Erythroblast (primary cell): ENCODE measurements around the gene TMEM178A.

ENCODE experiments used
- DNase-seq, 2 experiments: peaks; one replicate each; lab custom pipeline; 2025; lab: John Stamatoyannopoulos, UW
- GATA1 ChIP-seq: IDR thresholded peaks from 2 replicates; pipeline ENCODE4 v1.6.1; 2011; ENCODE audit warnings: low read depth, mild to moderate bottlenecking, control low read depth, low read length, moderate library complexity
- POLR2A ChIP-seq: IDR thresholded peaks from 2 replicates; pipeline ENCODE4 v1.6.1; 2011; ENCODE audit warnings: mild to moderate bottlenecking, low read length

TMEM178A gene

DNA sequence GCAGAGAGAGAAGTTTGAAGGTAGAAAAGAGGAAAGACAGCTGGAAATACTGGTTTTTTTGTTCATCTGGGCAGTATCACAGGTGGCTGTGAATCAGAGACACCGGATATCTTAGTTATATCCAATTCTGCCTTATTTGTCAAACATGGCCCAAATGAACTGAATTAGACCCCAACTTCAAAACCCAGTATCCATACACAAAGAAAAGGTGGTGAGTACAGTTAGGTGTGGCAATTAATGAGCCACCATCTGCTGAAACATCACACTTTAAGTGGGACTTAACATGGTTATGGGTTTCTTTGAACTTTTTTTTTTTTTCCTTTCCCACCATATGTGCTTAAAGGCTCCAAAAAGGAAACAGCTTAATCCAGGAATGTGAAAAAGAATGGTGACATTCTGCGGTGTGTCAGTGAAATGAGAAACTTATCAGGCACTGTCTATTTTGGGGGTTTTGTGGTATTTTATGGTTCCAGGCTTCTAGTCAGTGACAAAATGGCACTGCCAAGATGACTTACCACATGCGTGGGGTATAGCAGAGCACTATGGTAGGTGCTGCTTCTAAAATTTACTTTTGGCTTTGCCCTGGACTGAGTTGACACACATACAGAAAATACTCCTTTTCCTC lies 5.0 kb upstream of the TMEM178A start:
- TF ChIP-seq GATA1 (no peak), POLR2A (no peak)
- no peak for DNase-seq

- no peak for TF ChIP-seq GATA1
- no peak for TF ChIP-seq POLR2A
- DNase-seq = no peak
Measured at GRCh38 chr2:39661826-39662225, 3.9 kb upstream of the TMEM178A start.

DNA sequence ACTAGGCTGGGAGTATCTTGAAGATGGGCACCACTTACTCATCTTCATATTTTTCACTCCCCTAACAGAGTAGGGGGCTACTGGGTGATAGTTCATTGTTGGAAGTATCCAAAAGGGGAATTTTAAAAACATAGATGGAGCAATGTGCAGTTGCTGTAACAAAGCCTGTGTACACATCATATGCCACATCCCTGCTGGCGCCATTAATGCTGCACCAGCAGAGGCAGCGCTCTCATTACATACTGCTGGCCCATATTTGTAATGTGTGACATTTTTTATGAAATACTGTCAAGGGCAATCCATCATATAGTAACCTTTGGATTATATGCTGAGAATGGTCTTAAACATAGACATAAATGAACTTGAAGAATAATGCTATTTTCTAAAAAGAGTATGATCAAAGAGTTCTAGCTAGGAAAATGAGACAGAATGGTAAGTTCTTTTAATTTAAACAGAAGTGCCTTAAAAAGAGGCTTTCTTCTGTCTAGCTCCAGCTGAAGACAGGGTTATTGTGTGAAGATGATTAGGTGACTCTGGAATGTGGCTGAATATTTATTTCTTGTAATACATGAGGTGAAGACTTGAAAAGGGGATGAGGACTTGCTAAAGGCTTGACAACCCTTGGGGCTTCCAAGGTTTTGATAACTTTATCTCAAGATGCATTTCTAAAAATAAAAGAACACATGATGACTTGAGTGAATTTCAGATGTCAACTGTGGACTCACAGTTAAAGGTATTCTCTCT lies 2.4 kb upstream of the TMEM178A start:
- DNase-seq = no peak
- TF ChIP-seq POLR2A = no peak
- TF ChIP-seq GATA1 = no peak

DNA sequence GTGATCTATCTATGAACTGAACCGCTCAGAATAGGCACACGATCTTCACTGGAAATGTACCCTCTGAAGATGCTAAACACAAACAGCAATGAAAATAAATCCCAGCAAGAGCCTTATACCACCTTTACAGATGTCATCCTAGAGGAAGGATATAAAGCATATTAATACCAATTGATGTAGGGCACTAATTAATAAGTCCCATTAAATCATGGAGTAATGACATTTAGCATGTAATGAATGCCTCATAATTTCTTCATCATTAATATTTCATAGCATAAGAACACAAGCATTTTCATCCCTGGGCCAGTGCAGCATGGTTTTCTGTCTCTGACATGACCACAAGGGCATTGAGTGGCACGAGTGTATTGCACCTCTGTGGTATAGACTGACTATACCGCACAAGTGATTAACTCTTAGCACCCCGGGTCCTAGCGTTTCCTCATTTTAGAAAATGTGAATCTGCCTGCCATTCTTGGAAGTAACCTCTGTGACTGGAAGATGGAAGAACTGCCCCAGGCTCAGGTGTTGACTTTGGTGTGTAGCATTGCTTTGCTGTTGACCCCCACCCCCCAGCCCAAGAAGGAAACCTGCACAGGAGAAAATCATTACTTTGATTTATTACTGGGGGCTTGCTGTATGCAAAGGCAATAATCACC lies 1.4 kb upstream of the TMEM178A start:
- TF ChIP-seq POLR2A = no peak
- no peak for TF ChIP-seq GATA1

GRCh38 chr2:39664888-39665591 lies 677 bp upstream of the TMEM178A start:
- DNase-seq = no peak
- TF ChIP-seq GATA1 (no peak), POLR2A (no peak)

More for the DNA sequence above, 1.4 kb upstream of the TMEM178A start:
- no peak for DNase-seq

DNA sequence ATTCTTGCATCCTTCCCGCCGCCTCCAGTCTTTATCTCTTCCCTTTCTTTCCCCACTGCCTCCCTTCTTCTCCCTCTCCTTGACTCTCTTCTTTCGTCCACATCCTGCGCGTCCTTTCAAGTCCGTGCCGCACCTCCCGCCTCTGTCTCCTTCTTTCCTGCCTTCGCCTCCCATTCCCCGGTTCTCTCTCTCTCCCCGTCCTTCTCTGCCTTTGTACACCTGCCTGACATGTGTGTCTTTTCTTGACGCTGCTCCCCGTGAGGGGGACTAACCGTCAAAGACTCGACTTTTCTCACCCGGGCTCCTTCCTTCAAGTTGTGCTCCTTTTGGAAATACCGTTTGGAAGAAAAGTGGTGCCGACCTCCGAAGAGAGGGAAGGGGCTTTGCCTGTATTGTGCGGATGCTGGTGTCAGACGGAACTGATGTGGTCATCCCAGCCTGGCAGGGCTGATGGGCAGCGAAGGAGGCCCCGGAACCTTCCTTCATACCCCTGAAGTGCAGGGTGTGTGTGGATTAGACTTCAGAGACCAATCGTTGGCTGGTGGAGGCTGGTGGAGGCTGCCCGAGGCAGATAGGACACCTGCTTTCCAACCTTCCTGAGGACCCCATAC lies 879 bp downstream of the TMEM178A start:
- no peak for TF ChIP-seq GATA1
- TF ChIP-seq POLR2A = no peak
- no peak for DNase-seq

DNA sequence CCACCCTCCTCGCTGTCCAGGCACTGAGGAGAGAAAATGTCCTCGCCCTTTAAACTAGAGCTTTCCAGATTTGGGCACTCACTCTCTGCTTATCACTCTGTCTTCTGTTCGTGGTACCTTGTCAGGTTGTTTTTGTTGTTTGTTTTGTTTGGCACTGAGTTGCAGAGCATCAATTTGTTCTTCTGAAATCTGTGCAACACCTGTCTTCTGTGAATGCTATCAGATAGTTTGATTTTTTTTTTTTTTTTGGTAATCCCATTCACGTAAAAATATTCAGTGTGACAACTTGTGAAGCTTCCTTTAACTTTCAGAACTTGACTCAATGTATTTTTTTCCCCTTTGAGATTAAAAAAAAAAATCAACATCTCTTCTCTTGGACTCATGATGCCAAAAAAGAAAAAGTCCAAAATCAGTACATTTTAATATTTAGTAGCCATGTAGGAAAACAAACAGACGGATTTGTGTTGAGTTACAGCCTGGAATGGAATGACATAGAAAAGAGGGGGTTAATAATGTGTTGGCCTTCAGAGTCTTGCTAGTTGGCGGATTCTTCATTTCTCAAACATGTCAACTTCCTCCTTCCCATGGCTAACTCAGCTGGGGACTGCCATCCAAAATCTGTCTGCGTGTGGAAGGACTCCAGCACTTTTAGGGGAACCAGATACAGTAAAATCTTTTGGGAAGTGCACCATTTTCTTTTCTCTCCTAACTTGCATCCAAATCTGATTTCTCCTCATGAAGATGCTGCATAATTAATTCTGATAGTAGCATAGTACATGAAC lies 1.6 kb downstream of the TMEM178A start:
- DNase-seq = no peak
- no peak for TF ChIP-seq GATA1

GRCh38 chr2:39667886-39668276 lies 2.2 kb downstream of the TMEM178A start:
- no peak for DNase-seq
- no peak for TF ChIP-seq POLR2A
- no peak for TF ChIP-seq GATA1

- no peak for TF ChIP-seq GATA1
- TF ChIP-seq POLR2A = no peak
- no peak for DNase-seq
Measured at GRCh38 chr2:39668576-39669080, 2.9 kb downstream of the TMEM178A start.

GRCh38 chr2:39671604-39672003 lies 5.9 kb downstream of the TMEM178A start:
- DNase-seq = no peak
- no peak for TF ChIP-seq GATA1
- no peak for TF ChIP-seq POLR2A

DNA sequence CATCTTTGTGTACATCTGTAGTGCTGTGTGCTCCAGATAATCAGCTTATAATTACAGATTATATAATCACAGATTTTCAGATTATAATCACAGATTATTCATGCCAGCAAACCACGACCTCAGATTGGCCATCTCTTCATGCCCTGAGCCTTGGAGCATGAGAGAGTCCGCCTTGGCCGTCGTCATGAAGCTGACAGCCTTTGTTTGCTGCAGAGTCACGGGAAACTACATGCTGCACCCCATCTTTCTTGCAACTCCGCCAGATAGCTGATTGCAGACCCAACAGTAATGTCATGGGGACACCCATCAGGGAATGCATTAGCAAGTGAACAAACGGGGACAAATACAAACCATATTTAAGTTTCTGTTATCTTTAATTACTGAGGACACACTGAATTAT lies 7.3 kb downstream of the TMEM178A start:
- DNase-seq = no peak
- TF ChIP-seq GATA1 = no peak
- TF ChIP-seq POLR2A = no peak

DNA sequence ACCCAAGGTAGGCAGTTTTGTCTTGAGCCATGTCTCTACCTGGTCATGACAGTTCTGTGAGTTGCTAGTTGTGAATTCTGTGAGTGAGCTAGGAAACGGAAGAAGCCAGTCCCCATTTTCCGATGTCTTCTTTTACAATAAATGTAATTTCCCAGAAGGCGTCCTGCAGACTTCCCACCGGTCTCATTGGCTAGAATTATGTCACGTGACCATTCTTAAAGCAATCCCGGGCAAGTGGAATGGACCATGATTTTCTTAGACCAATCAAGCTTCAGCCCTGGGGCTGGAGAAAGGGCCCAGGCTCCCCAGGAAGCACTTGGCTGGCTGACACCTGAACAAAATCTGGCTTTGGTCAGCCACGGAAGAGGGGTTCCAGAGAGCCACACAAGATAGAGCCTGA lies 10.6 kb downstream of the TMEM178A start:
- DNase-seq = no peak
- TF ChIP-seq GATA1 (no peak), POLR2A (no peak)
